ENCODE results near the gene BORCS6.

Gene BORCS6

GRCh38 chr17:8142158-8142886 is 47.7 kb downstream of the BORCS6 start:
- no peak for DNase-seq (ENCODE audit: low read depth)

GRCh38 chr17:8141741-8142140 is 48.2 kb downstream of the BORCS6 start:
- DNase-seq (ENCODE audit: low read depth) = no peak

- DNase-seq (ENCODE audit: low read depth) = no peak
Observed at GRCh38 chr17:8141045-8141444, 48.9 kb downstream of the BORCS6 start.

- no peak for DNase-seq (ENCODE audit: low read depth)
Observed at GRCh38 chr17:8140065-8141029, 49.6 kb downstream of the BORCS6 start.

- peak; percentile 94 for DNase-seq (ENCODE audit: low read depth)
Observed at GRCh38 chr17:8138672-8139371, 51.2 kb downstream of the BORCS6 start.

GRCh38 chr17:8138374-8138671 is 51.7 kb downstream of the BORCS6 start:
- no peak for DNase-seq (ENCODE audit: low read depth)

Data from amniotic epithelial cell (primary cell).